NCI-H2171 treated with DMSO at 0.1 percent for 48 hours (cell line): ENCODE measurements around the gene BFSP2.
A peak's percentile ranks its signal among the peaks of the same experiment; 100 is the strongest.

Experiments
- DNase-seq: peaks from one replicate; lab custom pipeline; 2025; lab: John Stamatoyannopoulos, UW

BFSP2 gene

GRCh38 chr3:133400006-133400515 lies at the start of gene BFSP2:
BFSP2 (plus strand) TSS chr3:133400056; CDS start chr3:133400084, 28 bp downstream.
- DNase-seq, result no peak

DNA sequence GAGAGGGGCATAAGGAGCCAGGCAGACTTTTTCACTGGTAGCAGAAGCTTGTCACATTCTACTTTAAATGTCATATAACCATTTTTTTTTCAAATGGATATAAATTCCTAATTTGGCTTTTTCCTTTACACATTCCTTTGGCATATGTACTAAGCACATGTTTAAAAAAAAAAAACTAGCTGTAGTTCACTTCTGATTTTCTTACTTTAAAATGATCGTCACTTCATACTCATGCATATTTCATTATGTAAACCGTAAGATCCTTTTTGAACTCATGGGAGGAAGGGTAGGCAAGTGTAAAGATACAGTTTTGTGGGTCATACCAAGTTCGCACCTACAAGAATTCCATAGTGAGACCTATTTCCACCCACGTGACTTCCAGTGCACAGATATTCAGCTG lies 45.1 kb upstream of the BFSP2 start:
- DNase-seq, result no peak

- DNase-seq, result no peak
Observed at GRCh38 chr3:133360476-133360875, 39.4 kb upstream of the BFSP2 start.

GRCh38 chr3:133361011-133361410 lies 38.8 kb upstream of the BFSP2 start:
- no peak for DNase-seq

- DNase-seq, result no peak
Observed at GRCh38 chr3:133361435-133361834, 38.4 kb upstream of the BFSP2 start.

DNA sequence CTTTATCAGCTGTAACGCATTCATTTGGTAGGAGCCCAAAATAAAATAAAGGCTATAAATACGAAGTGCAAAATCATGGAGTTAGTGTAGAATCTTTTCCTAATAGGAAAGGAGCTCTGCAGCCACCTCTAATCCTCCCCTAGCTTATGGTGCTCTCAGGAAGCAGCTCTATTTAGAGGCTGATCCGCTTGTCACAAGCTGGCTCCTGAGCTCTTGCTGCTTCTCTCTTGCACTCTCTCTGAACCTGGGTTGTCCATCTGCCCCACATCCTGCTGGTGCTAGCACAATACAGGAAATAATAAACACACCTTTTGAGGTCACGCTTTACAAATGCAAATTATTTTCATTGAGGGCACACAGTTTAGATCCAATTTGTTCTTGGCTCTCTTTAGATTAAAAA lies 37.3 kb upstream of the BFSP2 start:
- no peak for DNase-seq

- DNase-seq, result no peak
Observed at GRCh38 chr3:133364704-133365103, 35.2 kb upstream of the BFSP2 start.

- no peak for DNase-seq
Observed at GRCh38 chr3:133366921-133367320, 32.9 kb upstream of the BFSP2 start.

DNA sequence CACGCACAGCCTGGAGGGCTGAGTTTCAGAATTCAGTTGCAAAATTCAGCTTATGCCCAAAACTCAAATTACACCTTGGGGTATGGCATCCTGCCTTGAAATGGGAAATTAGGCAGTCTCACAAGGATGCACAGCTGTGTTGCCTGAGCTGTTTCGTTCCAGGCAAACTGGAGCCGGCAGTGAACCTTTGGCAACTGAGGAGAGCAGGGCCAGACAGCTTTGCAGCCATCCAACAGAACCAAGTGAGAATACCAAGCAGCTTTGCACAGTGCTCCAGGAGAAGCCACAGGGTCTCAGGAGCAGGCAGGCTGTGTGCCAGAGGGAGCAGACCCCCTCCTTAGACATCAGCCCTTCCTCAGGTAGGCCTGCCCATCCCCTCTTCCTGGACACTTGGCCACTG lies 32.5 kb upstream of the BFSP2 start:
- DNase-seq, result no peak

- DNase-seq, result no peak
Observed at GRCh38 chr3:133367956-133368355, 31.9 kb upstream of the BFSP2 start.

GRCh38 chr3:133368371-133369067 lies 31.3 kb upstream of the BFSP2 start:
- no peak for DNase-seq

- DNase-seq, result no peak
Observed at GRCh38 chr3:133369068-133369440, 30.8 kb upstream of the BFSP2 start.

GRCh38 chr3:133371181-133371580 lies 28.7 kb upstream of the BFSP2 start:
- no peak for DNase-seq

DNA sequence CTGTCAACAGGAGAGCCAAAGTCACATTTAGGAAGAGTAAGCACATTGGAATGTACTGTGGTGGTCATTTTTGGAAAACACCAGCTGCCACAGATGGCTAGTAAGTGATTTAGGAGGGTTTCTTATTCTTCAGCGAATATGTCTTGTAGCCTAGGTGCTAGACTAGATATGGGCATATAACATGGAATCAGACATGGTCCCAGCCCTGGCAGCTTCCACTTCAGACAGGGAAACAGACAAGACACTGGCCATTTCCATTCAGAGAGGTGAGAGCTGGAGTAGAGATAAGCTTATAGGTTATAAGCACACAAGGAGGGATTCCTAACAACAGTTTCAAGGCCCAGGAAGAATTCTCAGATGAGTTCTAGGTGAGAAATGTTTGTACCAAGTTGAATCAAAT lies 28.2 kb upstream of the BFSP2 start:
- DNase-seq, result no peak

GRCh38 chr3:133374708-133375402 lies 25.0 kb upstream of the BFSP2 start:
- DNase-seq, result no peak

GRCh38 chr3:133375403-133375745 lies 24.5 kb upstream of the BFSP2 start:
- DNase-seq, result no peak

GRCh38 chr3:133376810-133377209 lies 23.0 kb upstream of the BFSP2 start:
- DNase-seq, result no peak

- peak; percentile 16 for DNase-seq
Observed at GRCh38 chr3:133377396-133377795, 22.5 kb upstream of the BFSP2 start.

GRCh38 chr3:133379926-133380325 lies 19.9 kb upstream of the BFSP2 start:
- no peak for DNase-seq

DNA sequence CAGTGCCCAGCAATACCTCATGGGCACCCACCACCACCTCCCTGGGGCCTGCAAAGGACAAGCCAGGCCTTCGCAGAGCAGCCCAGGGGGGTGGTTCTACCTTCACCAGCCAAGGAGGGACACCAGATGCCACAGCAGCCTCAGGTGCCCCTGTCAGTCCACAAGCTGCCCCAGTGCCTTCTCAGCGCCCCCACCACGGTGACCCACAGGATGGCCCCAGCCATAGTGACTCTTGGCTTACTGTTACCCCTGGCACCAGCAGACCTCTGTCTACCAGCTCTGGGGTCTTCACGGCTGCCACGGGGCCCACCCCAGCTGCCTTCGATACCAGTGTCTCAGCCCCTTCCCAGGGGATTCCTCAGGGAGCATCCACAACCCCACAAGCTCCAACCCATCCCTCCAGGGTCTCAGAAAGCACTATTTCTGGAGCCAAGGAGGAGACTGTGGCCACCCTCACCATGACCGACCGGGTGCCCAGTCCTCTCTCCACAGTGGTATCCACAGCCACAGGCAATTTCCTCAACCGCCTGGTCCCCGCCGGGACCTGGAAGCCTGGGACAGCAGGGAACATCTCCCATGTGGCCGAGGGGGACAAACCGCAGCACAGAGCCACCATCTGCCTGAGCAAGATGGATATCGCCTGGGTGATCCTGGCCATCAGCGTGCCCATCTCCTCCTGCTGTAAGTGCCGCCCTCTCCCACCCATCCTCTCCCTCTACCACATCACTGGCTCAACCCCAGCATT lies 19.2 kb upstream of the BFSP2 start:
- DNase-seq, result no peak

DNA sequence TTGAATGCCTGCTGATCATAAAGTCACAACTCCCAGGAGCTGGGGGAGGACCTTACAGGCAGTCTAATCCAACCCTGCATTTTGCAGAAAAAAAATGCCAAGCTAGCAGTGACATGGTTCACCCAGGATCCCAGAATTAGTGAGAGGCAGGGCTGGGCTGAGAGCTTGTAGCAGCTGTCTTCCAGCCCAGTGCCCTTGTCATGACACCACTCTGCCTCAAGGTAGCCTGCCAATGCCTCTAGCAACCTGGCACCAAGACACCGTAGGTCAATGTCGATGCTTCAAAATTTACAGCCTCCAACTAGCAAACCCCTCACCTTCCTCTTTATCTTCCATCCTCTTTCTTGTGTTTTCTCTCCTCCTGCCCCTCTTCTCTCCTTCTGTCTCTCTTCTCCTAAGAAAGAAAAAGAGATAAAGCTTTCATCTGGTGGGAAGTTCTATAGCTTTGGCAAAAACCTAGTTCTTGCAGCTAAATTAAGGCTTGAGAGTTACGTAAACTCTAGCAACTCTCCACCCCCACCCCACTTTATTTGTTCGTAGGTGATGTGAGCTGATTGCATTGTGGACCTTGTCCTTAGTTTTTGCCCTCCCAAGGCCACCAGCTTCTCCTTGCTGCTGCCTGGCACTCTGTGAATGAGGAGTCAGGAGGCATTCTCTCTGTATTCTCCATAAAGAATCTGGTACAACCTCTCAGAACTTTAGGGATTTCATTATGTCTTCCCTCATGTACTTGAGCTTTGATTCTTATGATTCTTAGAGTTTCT lies 18.3 kb upstream of the BFSP2 start:
- DNase-seq, result no peak

- no peak for DNase-seq
Observed at GRCh38 chr3:133383175-133383574, 16.7 kb upstream of the BFSP2 start.
